Endodermal cell (in vitro differentiated cells): ENCODE measurements around the gene VASP. TPM values are rescaled to one million over a fixed set of nuclear protein-coding genes. Genes with fewer than 3 reads are reported as not detected.
A peak's percentile ranks its signal among the peaks of the same experiment; 100 is the strongest.

Experiments
- DNase-seq: peaks from one replicate; pipeline ENCODE4 v3.0.0-alpha.2; 2017
- H3K27ac ChIP-seq: 2 replicates; pipeline ENCODE4 v1.5.1; 2013; ENCODE audit warnings: mild to moderate bottlenecking, low read depth, low read length, moderate library complexity
- H3K27me3 ChIP-seq: 2 replicates; pipeline ENCODE4 v1.6.1; 2013; ENCODE audit warnings: mild to moderate bottlenecking, low read length, moderate library complexity; ENCODE audit not compliant: insufficient read depth, control insufficient read depth, poor library complexity, severe bottlenecking
- H3K36me3 ChIP-seq: 2 replicates; pipeline ENCODE4 v1.7.0; 2013; ENCODE audit warnings: mild to moderate bottlenecking, low read length, moderate library complexity; ENCODE audit not compliant: control insufficient read depth, insufficient read depth
- H3K4me1 ChIP-seq: one replicate; pipeline ENCODE4 v1.7.0; 2013; ENCODE audit warnings: low read length; ENCODE audit not compliant: control insufficient read depth, insufficient read depth
- H3K4me3 ChIP-seq: 2 replicates; pipeline ENCODE4 v1.5.1; 2013; ENCODE audit warnings: mild to moderate bottlenecking, low read length, moderate library complexity
- H3K9ac ChIP-seq: 2 replicates; pipeline ENCODE4 v1.6.1; 2013; ENCODE audit warnings: mild to moderate bottlenecking, low read length, moderate library complexity; ENCODE audit not compliant: poor library complexity, severe bottlenecking; ENCODE audit errors: extremely low read depth
- H3K9me3 ChIP-seq: 2 replicates; pipeline ENCODE4 v1.6.1; 2013; ENCODE audit warnings: mild to moderate bottlenecking, low read length, moderate library complexity; ENCODE audit not compliant: control insufficient read depth
- H3K27ac Mint-ChIP-seq: 2 replicates; pipeline ENCODE4 v1.8.0; 2020; ENCODE audit warnings: mixed read lengths
- H3K27me3 Mint-ChIP-seq: 2 replicates; pipeline ENCODE4 v1.8.0; 2021; ENCODE audit warnings: mild to moderate bottlenecking, mixed read lengths; ENCODE audit not compliant: insufficient read depth
- H3K36me3 Mint-ChIP-seq: 2 replicates; pipeline ENCODE4 v1.8.0; 2020; ENCODE audit warnings: low read depth, mixed read lengths
- H3K4me1 Mint-ChIP-seq: 2 replicates; pipeline ENCODE4 v1.8.0; 2020; ENCODE audit warnings: mixed read lengths
- H3K4me3 Mint-ChIP-seq: 2 replicates; pipeline ENCODE4 v1.8.0; 2020; ENCODE audit warnings: mild to moderate bottlenecking, moderate library complexity, mixed read lengths
- H3K9me3 Mint-ChIP-seq: 2 replicates; pipeline ENCODE4 v1.8.0; 2020; ENCODE audit warnings: mild to moderate bottlenecking, mixed read lengths
- WGBS, 2 experiments: methylation state at CpG; one replicate each; pipeline versions ENCODE4 v1.1.5 to v1.1.7; 2013; ENCODE audit warnings: missing lambda C conversion rate in 2 of 2, mixed read lengths in 1 of 2; ENCODE audit not compliant: insufficient coverage in 1 of 2, insufficient read length in 1 of 2; 5-methylcytosine and 5-hydroxymethylcytosine counted together
- total RNA-seq, 2 donors: library from RNA; stranded (reverse); fragmentation: NEBNext Ultra II Directional in 1 of 2; extraction: Animal tissue kit (Norgen Biotek cat#: 25700) in 1 of 2; gene quantifications; 2 replicates in 1 of 2; 3 replicates in 1 of 2; pipeline ENCODE4 v1.2.1, GENCODE V29; 2021
- TF ChIP-seq, protein P1 (sequence below): fragments of 200-600 bp; sonication (generic); conservative IDR thresholded peaks from 2 replicates; pipeline ENCODE4 v1.5.0; 2021; ENCODE audit warnings: antibody characterized with exemption, mild to moderate bottlenecking

The VASP gene
- total RNA-seq, 2 donors from 2014 or later: 134 to 144 TPM

DNA sequence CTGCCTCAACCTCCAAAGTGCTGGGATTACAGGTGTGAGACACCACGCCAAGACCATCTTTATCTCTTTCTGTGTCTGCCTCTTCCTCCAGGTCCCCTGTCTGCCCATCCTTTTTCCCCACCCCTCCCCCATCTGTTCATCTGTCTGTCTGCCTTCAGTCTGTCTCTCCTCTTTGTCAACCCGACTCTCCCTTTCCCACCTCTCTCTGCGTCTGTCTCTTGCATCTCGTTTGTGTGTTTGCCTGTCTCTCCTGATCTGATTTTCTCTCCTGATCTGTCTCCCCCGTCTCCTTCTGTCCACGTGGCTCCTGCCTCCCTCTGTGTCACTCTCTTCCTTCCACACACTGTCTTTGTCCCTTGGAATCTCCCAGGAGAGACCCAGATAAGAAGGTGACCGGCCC is 10.0 kb downstream of the VASP start:
- TF ChIP-seq, protein P1, sequence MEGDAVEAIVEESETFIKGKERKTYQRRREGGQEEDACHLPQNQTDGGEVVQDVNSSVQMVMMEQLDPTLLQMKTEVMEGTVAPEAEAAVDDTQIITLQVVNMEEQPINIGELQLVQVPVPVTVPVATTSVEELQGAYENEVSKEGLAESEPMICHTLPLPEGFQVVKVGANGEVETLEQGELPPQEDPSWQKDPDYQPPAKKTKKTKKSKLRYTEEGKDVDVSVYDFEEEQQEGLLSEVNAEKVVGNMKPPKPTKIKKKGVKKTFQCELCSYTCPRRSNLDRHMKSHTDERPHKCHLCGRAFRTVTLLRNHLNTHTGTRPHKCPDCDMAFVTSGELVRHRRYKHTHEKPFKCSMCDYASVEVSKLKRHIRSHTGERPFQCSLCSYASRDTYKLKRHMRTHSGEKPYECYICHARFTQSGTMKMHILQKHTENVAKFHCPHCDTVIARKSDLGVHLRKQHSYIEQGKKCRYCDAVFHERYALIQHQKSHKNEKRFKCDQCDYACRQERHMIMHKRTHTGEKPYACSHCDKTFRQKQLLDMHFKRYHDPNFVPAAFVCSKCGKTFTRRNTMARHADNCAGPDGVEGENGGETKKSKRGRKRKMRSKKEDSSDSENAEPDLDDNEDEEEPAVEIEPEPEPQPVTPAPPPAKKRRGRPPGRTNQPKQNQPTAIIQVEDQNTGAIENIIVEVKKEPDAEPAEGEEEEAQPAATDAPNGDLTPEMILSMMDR: no peak
- Histone ChIP-seq H3K9ac (no peak overlapping the region), H3K36me3 (peaks cover 77% of the 10 kb centered on the region), H3K9me3 (no peaks in the 10 kb centered on the region), H3K4me1 (no peaks in the 10 kb centered on the region), H3K27me3 (no peaks in the 10 kb centered on the region), H3K4me3 (no peak overlapping the region), H3K27ac (no peak overlapping the region)
- H3K27me3 Mint-ChIP-seq: no peaks in the 10 kb centered on the region
- H3K4me1 Mint-ChIP-seq: no peaks in the 10 kb centered on the region
- 87 to 89% methylated on average over 6 to 7 of the region's 7 CpGs for WGBS, 2 experiments
- H3K9me3 Mint-ChIP-seq: no peaks in the 10 kb centered on the region
- peaks cover 44% of the 10 kb centered on the region for H3K36me3 Mint-ChIP-seq
- no peak overlapping the region for H3K4me3 Mint-ChIP-seq
- no peak for DNase-seq
- peak overlapping the region; percentile 18 for H3K27ac Mint-ChIP-seq

DNA sequence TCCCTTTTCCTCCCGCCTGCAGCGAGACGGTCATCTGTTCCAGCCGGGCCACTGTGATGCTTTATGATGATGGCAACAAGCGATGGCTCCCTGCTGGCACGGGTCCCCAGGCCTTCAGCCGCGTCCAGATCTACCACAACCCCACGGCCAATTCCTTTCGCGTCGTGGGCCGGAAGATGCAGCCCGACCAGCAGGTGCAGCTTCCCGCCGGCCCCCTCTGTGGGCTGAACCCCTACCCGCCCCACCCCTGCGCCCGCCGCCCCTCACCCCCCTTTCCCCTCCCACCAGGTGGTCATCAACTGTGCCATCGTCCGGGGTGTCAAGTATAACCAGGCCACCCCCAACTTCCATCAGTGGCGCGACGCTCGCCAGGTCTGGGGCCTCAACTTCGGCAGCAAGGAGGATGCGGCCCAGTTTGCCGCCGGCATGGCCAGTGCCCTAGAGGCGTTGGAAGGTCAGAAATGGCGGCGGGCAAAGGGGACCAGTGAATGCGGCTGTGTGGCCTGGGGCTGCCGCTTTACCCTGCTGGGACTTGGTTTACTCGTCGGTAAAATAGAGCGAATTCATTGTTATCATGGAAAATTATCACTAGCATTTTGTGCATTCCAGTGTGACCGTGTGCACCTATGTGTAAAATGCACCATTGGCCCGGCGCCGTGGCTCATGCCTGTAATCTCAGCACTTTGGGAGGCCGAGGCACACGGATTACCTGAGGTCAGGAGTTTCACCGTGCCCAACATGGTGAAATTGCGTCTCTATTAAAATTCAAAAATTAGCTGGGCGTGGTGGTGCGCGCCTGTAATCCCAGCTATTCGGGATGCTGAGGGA is 10.6 kb downstream of the VASP start:
- Histone ChIP-seq H3K9me3 (no peaks in the 10 kb centered on the region), H3K27ac (no peak overlapping the region), H3K27me3 (no peaks in the 10 kb centered on the region), H3K4me3 (no peak overlapping the region), H3K4me1 (no peaks in the 10 kb centered on the region), H3K36me3 (peaks cover 77% of the 10 kb centered on the region), H3K9ac (no peak overlapping the region)
- TF ChIP-seq, protein P1: no peak
- Mint-ChIP-seq H3K4me1 (no peaks in the 10 kb centered on the region), H3K4me3 (no peak overlapping the region), H3K27ac (peak overlapping the region; percentile 18), H3K27me3 (no peaks in the 10 kb centered on the region), H3K36me3 (peaks cover 43% of the 10 kb centered on the region), H3K9me3 (no peaks in the 10 kb centered on the region)
- DNase-seq: no peak
- WGBS, 2 experiments: 90 to 93% methylated on average over 22 to 45 of the region's 50 CpGs

DNA sequence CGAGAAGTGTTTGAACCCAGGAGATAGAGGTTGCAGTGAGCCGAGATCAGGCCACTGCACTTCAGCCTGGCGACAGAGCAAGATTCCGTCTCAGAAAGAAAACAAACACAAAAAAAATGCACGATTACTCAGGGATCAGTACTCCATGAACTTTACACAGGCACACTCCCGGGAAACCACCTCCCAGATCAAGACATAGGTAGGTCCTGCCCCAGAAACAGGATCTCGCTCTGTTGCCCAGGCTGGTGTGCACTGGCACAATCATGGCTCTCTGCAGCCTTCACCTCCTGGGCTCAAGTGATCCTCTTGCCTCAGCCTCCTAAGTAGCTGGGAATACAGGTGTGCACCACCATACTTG is 11.2 kb downstream of the VASP start:
- WGBS, 2 experiments: 98% methylated on average over 7 of the region's 7 CpGs
- Histone ChIP-seq H3K27me3 (no peaks in the 10 kb centered on the region), H3K9ac (no peak overlapping the region), H3K36me3 (peaks cover 79% of the 10 kb centered on the region), H3K27ac (no peak overlapping the region), H3K4me3 (no peak overlapping the region), H3K9me3 (no peaks in the 10 kb centered on the region), H3K4me1 (no peaks in the 10 kb centered on the region)
- no peak for DNase-seq
- no peak overlapping the region for H3K4me3 Mint-ChIP-seq
- H3K27ac Mint-ChIP-seq: no peak overlapping the region
- H3K4me1 Mint-ChIP-seq: no peaks in the 10 kb centered on the region
- no peaks in the 10 kb centered on the region for H3K27me3 Mint-ChIP-seq
- TF ChIP-seq, protein P1: no peak
- H3K36me3 Mint-ChIP-seq: peaks cover 42% of the 10 kb centered on the region
- H3K9me3 Mint-ChIP-seq: no peaks in the 10 kb centered on the region
